IMR-90 (cell line): ENCODE data around the gene SLC4A1. TPM values are rescaled to one million over a fixed set of nuclear protein-coding genes. Genes with fewer than 3 reads are reported as not detected.

Source experiments
- BHLHE40 ChIP-seq: fragments of 150-350 bp; IDR thresholded peaks from 2 replicates; pipeline ENCODE4 v1.6.1; 2016; ENCODE audit warnings: mild to moderate bottlenecking, low read depth, low read length
- CEBPB ChIP-seq: IDR thresholded peaks from 2 replicates; pipeline ENCODE4 v1.6.1; 2012; ENCODE audit warnings: low read depth, low read length, improper control_type of control experiment
- CHD1 ChIP-seq: IDR thresholded peaks from 2 replicates; pipeline ENCODE4 v1.6.1; 2012; ENCODE audit warnings: low read depth, low read length, improper control_type of control experiment
- NFE2L2 ChIP-seq: fragments of 150-350 bp; IDR thresholded peaks from 2 replicates; pipeline ENCODE4 v1.6.1; 2016; ENCODE audit warnings: low read depth, mild to moderate bottlenecking, low read length
- SMC3 ChIP-seq: fragments of 150-350 bp; IDR thresholded peaks from 2 replicates; pipeline ENCODE4 v1.6.1; 2016; ENCODE audit warnings: low read depth, mild to moderate bottlenecking, antibody characterized with exemption, low read length, moderate library complexity
- USF2 ChIP-seq: fragments of 150-350 bp; IDR thresholded peaks from 2 replicates; pipeline ENCODE4 v1.6.1; 2017; ENCODE audit warnings: mild to moderate bottlenecking, antibody characterized with exemption, low read length, low read depth
- polyA plus RNA-seq, 3 experiments: library from polyadenylated mRNA; depleted of rRNA; stranded (reverse); fragments of >200 nt; gene quantifications; 2 replicates each; pipeline ENCODE4 v1.2.3, GENCODE V29; 2012; ENCODE audit warnings: low replicate concordance in 1 of 3
- total RNA-seq: library from RNA; depleted of rRNA; stranded (reverse); fragments of >200 nt; gene quantifications from 2 replicates; pipeline ENCODE4 v1.2.3, GENCODE V29; 2012

The SLC4A1 gene
- total and polyA plus RNA-seq, 2 of the 4 experiments (the other 2 are of a cell fraction): not detected

GRCh38 chr17:44212507-44213402 lies 55.2 kb downstream of the SLC4A1 start (continued):
- TF ChIP-seq CHD1 (no peak), USF2 (no peak), CEBPB (no peak), NFE2L2 (no peak), BHLHE40 (no peak), SMC3 (no peak)
